HCT116 (cell line): Measurements from ENCODE around the gene GPHN. TPM values are rescaled to one million over a fixed set of nuclear protein-coding genes. Genes with fewer than 3 reads are reported as not detected.

Experiments used
- ATAC-seq: fragments of 200-7000 bp; cut with Tn5 transposase; 2 replicates; pipeline ENCODE4 v1.9.1; 2020; ENCODE audit warnings: mild to moderate bottlenecking, moderate library complexity
- BruUV-seq: library from RNA; stranded (reverse); fragments of 400-500 nt; replicated peaks from 2 replicates; lab custom pipeline; 2021; lab: Mats Ljungman, UMichigan
- CTCF ChIA-PET: fragments of 300-600 bp; sonication (Branson Sonifier 250); formaldehyde crosslinking; loops from one replicate; lab custom pipeline; 2021; ENCODE audit warnings: antibody characterized with exemption; lab: Charles Lee
- POLR2A ChIA-PET: fragments of 300-600, 350-600 bp; sonication (Branson Sonifier 250); formaldehyde crosslinking; loops from one replicate; lab custom pipeline; 2021; ENCODE audit warnings: antibody characterized with exemption; lab: Charles Lee
- RAD21 ChIA-PET, 2 experiments: fragments of 300-600 bp; sonication (Branson Sonifier 250); formaldehyde crosslinking; loops; one replicate each; lab custom pipeline; 2023; ENCODE audit warnings: low total read pairs in 2 of 2; ENCODE audit not compliant: uncharacterized antibody in 2 of 2, unreplicated experiment in 2 of 2, low non-redundant PET in 1 of 2; lab: Charles Lee
- DNase-seq: peaks from one replicate; pipeline ENCODE4 v3.0.0-alpha.2; 2010; ENCODE audit warnings: low read depth, low spot score
- H2AFZ ChIP-seq: fragments of 200-600 bp; shearing (Covaris generic), sonication (generic); 2 replicates; pipeline ENCODE4 v1.6.1; 2017; ENCODE audit warnings: low read depth, mixed run types, mixed read lengths, antibody characterized with exemption, low read length; ENCODE audit not compliant: poor library complexity, severe bottlenecking
- H3K27ac ChIP-seq: 2 replicates; pipeline ENCODE4 v1.5.1; 2012; ENCODE audit warnings: low read depth, low read length
- H3K27me3 ChIP-seq: fragments of 200-600 bp; sonication (generic); 2 replicates; pipeline ENCODE4 v1.6.1; 2016; ENCODE audit warnings: mixed run types, low read length, mixed read lengths; ENCODE audit not compliant: insufficient read depth
- H3K36me3 ChIP-seq, 2 experiments: fragments of 200-500 bp in 1 of 2; fragments of 200-600 bp in 1 of 2; sonication (Bioruptor generic) in 1 of 2; sonication (generic) in 1 of 2; 2 replicates each; pipeline versions ENCODE4 v1.5.1 to v1.6.1; 2014 to 2016; ENCODE audit warnings: low read length in 2 of 2, inconsistent platforms in 1 of 2, mixed read lengths in 1 of 2, mixed run types in 1 of 2; ENCODE audit not compliant: insufficient read depth in 2 of 2, control insufficient read depth in 1 of 2
- H3K4me1 ChIP-seq, 2 experiments: fragments of 200-600 bp in 1 of 2; sonication (generic) in 1 of 2; 2 replicates each; pipeline versions ENCODE4 v1.5.1 to v1.6.1; 2012 to 2017; ENCODE audit warnings: low read length in 2 of 2, inconsistent platforms in 1 of 2, mild to moderate bottlenecking in 1 of 2, mixed read lengths in 1 of 2, mixed run types in 1 of 2, moderate library complexity in 1 of 2; ENCODE audit not compliant: insufficient read depth in 2 of 2, control insufficient read depth in 1 of 2
- H3K4me2 ChIP-seq: fragments of 200-600 bp; sonication (generic); 2 replicates; pipeline ENCODE4 v1.6.1; 2017; ENCODE audit warnings: mixed run types, low read length, mixed read lengths
- H3K4me3 ChIP-seq, 2 experiments: fragments of 200-600 bp in 1 of 2; sonication (generic) in 1 of 2; replicated peaks in 1 of 2; 2 replicates each; pipeline ENCODE4 v1.5.1; 2011 to 2016; ENCODE audit warnings: low read length in 2 of 2, control low read depth in 1 of 2, low read depth in 1 of 2, mild to moderate bottlenecking in 1 of 2, mixed read lengths in 1 of 2, mixed run types in 1 of 2
- H3K79me2 ChIP-seq: fragments of 200-600 bp; sonication (generic); 2 replicates; pipeline ENCODE4 v1.6.1; 2017; ENCODE audit warnings: mild to moderate bottlenecking, mixed run types, low read length, moderate library complexity, mixed read lengths; ENCODE audit not compliant: insufficient read depth
- H3K9ac ChIP-seq: fragments of 200-600 bp; sonication (generic); 2 replicates; pipeline ENCODE4 v1.6.1; 2016; ENCODE audit warnings: low read length, mixed read lengths
- H3K9me2 ChIP-seq: fragments of 200-600 bp; sonication (generic), shearing (Covaris generic); 2 replicates; pipeline ENCODE4 v1.6.1; 2017; ENCODE audit warnings: mixed run types, mild to moderate bottlenecking, moderate library complexity; ENCODE audit not compliant: insufficient read depth
- H3K9me3 ChIP-seq, 2 experiments: fragments of 200-500 bp in 1 of 2; fragments of 200-600 bp in 1 of 2; sonication (Bioruptor generic) in 1 of 2; sonication (generic) in 1 of 2; 2 replicates each; pipeline ENCODE4 v1.6.1; 2014 to 2017; ENCODE audit warnings: low read length in 2 of 2, mixed read lengths in 2 of 2, inconsistent platforms in 1 of 2, low read depth in 1 of 2, mild to moderate bottlenecking in 1 of 2, mixed run types in 1 of 2, moderate library complexity in 1 of 2; ENCODE audit not compliant: control insufficient read depth in 1 of 2, insufficient read depth in 1 of 2
- H4K20me1 ChIP-seq: fragments of 200-600 bp; sonication (generic), shearing (Covaris generic); 2 replicates; pipeline ENCODE4 v1.6.1; 2017; ENCODE audit warnings: mixed run types, mild to moderate bottlenecking, moderate library complexity; ENCODE audit not compliant: insufficient read depth
- CBX3 ChIP-seq: IDR thresholded peaks from 2 replicates; pipeline ENCODE4 v1.6.1; 2012; ENCODE audit warnings: low read depth
- CEBPB ChIP-seq: IDR thresholded peaks from 2 replicates; pipeline ENCODE4 v1.6.1; 2012; ENCODE audit warnings: low read depth
- ELF1 ChIP-seq: IDR thresholded peaks from 2 replicates; pipeline ENCODE4 v1.6.1; 2012; ENCODE audit warnings: low read depth, borderline replicate concordance
- EZH2 ChIP-seq: fragments of 200-600 bp; sonication (generic); IDR thresholded peaks from 2 replicates; pipeline ENCODE4 v1.6.1; 2017; ENCODE audit warnings: antibody characterized with exemption, mixed run types
- FOSL1 ChIP-seq: IDR thresholded peaks from 2 replicates; pipeline ENCODE4 v1.6.1; 2012; ENCODE audit warnings: low read depth
- MAX ChIP-seq: IDR thresholded peaks from 2 replicates; pipeline ENCODE4 v1.6.1; 2012
- POLR2A ChIP-seq: IDR thresholded peaks from 2 replicates; pipeline ENCODE4 v1.7.0; 2011; ENCODE audit warnings: borderline replicate concordance; ENCODE audit not compliant: insufficient read depth, insufficient read length; ENCODE audit errors: extremely low read depth
- POLR2AphosphoS5 ChIP-seq: IDR thresholded peaks from 2 replicates; pipeline ENCODE4 v1.6.1; 2011; ENCODE audit warnings: mild to moderate bottlenecking, low read depth, low read length, moderate library complexity
- SIN3A ChIP-seq: IDR thresholded peaks from 2 replicates; pipeline ENCODE4 v1.6.1; 2012; ENCODE audit warnings: low read depth
- SRF ChIP-seq: IDR thresholded peaks from 2 replicates; pipeline ENCODE4 v1.6.1; 2012; ENCODE audit warnings: low read depth
- TCF7L2 ChIP-seq: IDR thresholded peaks from 2 replicates; pipeline ENCODE4 v1.7.0; 2011; ENCODE audit warnings: borderline replicate concordance, inconsistent platforms; ENCODE audit not compliant: insufficient read depth, insufficient read length; ENCODE audit errors: extremely low read depth
- YY1 ChIP-seq: IDR thresholded peaks from 2 replicates; pipeline ENCODE4 v1.6.1; 2011; ENCODE audit warnings: low read length, low read depth, moderate library complexity, mild to moderate bottlenecking; ENCODE audit not compliant: insufficient replicate concordance; ENCODE audit errors: extremely low read depth
- ZFX ChIP-seq: fragments of 450-650 bp; IDR thresholded peaks from 2 replicates; pipeline ENCODE4 v1.6.1; 2017
- intact Hi-C: fragments of 100-400 bp; cut with micrococcal nuclease; formaldehyde crosslinking; loops from 2 replicates; pipeline ENCODE4 v1.10.0; 2022
- total RNA-seq: library from RNA; stranded (reverse); gene quantifications from one replicate; pipeline ENCODE4 v1.2.1, GENCODE V29; 2021; ENCODE audit not compliant: unreplicated experiment
- TF ChIP-seq, protein P1 (sequence below), 3 experiments: fragments of 200-600 bp in 1 of 3; sonication (generic) in 1 of 3; IDR thresholded peaks in 2 of 3; conservative IDR thresholded peaks in 1 of 3; 2 replicates each; pipeline ENCODE4 v1.5.1; 2012 to 2017; ENCODE audit warnings: low read depth in 2 of 3, low read length in 2 of 3, antibody characterized with exemption in 1 of 3, borderline replicate concordance in 1 of 3, control low read depth in 1 of 3, mild to moderate bottlenecking in 1 of 3, mixed read lengths in 1 of 3, mixed run types in 1 of 3, moderate library complexity in 1 of 3; ENCODE audit not compliant: insufficient read depth in 1 of 3

GPHN gene
- total RNA-seq, 1 experiment from 2014 or later = 43.8 TPM

- H4K20me1 ChIP-seq = 0 out of 2 replicates have a peak, but pooled peaks cover 1% of the 10 kb centered on the region
- no TSS peak for BruUV-seq
- ChIA-PET RAD21 (no interaction called here), CTCF (no interaction called here), POLR2A (no interaction called here)
- DNase-seq (no peak), ATAC-seq (no peak)
- H3K79me2 ChIP-seq = peaks cover 90% of the 10 kb centered on the region
- H3K4me3 ChIP-seq = no peak overlapping the region
- no peaks in the 10 kb centered on the region for H3K9me2 ChIP-seq
- H3K9ac ChIP-seq = no peak overlapping the region
- no peak overlapping the region for H2AFZ ChIP-seq
- no peaks in the 10 kb centered on the region for H3K4me1 ChIP-seq
- H3K9me3 ChIP-seq = peaks cover 0 to 5% of the 10 kb centered on the region in 2 experiments; a peak in 1 of 4 replicates
- intact Hi-C loops = no loop called here
- H3K36me3 ChIP-seq = no peaks in the 10 kb centered on the region
- H3K27ac ChIP-seq = no peak overlapping the region
- no peak overlapping the region for H3K4me2 ChIP-seq
- no peaks in the 10 kb centered on the region for H3K27me3 ChIP-seq
- TF ChIP-seq CEBPB (no peak), YY1 (no peak), FOSL1 (no peak), CBX3 (no peak), SRF (no peak), POLR2AphosphoS5 (no peak), ELF1 (no peak), MAX (no peak), SIN3A (no peak), POLR2A (no peak), TCF7L2 (no peak), ZFX (no peak)
These were observed 64.9 kb downstream of the GPHN start for GRCh38 chr14:66572826-66573225.

DNA sequence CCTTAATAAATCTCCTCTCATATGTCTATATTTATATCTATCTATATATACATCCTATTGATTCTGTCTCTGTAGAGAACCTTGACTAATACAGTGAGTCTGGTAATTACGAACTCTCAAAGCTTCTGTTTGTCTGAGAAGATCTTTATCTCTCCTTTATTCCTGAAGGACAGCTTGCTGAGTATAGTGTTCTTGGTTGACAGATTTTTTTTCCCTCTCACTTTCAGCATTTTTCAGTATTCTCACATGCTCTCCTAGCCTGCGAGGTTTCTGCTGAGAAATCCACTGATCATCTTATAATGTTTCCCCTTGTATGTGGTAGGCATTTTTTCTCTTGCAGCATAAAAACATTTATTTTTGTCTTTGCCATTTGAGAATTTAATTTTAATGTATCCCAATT is 67.1 kb downstream of the GPHN start:
- ATAC-seq = no peak
- POLR2A ChIA-PET = no interaction called here
- Histone ChIP-seq H4K20me1 (no peaks in the 10 kb centered on the region), H3K4me3 (no peak overlapping the region), H3K27ac (no peak overlapping the region), H3K4me1 (no peaks in the 10 kb centered on the region), H3K9ac (no peak overlapping the region), H3K27me3 (no peaks in the 10 kb centered on the region), H2AFZ (no peak overlapping the region), H3K9me2 (no peaks in the 10 kb centered on the region), H3K4me2 (no peak overlapping the region), H3K9me3 (peaks cover 0 to 5% of the 10 kb centered on the region in 2 experiments; a peak in 1 of 4 replicates), H3K36me3 (no peaks in the 10 kb centered on the region), H3K79me2 (peaks cover 90% of the 10 kb centered on the region)
- RAD21 ChIA-PET = no interaction called here
- BruUV-seq = no TSS peak
- CTCF ChIA-PET = no interaction called here
- intact Hi-C loops = no loop called here
- TF ChIP-seq FOSL1 = no peak
- TF ChIP-seq EZH2 = no peak
- TF ChIP-seq, protein P1, sequence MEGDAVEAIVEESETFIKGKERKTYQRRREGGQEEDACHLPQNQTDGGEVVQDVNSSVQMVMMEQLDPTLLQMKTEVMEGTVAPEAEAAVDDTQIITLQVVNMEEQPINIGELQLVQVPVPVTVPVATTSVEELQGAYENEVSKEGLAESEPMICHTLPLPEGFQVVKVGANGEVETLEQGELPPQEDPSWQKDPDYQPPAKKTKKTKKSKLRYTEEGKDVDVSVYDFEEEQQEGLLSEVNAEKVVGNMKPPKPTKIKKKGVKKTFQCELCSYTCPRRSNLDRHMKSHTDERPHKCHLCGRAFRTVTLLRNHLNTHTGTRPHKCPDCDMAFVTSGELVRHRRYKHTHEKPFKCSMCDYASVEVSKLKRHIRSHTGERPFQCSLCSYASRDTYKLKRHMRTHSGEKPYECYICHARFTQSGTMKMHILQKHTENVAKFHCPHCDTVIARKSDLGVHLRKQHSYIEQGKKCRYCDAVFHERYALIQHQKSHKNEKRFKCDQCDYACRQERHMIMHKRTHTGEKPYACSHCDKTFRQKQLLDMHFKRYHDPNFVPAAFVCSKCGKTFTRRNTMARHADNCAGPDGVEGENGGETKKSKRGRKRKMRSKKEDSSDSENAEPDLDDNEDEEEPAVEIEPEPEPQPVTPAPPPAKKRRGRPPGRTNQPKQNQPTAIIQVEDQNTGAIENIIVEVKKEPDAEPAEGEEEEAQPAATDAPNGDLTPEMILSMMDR (IDR thresholded peaks at IDR 0.05 in 2 of 3, conservative IDR thresholded peaks at IDR 0.05 in 1 of 3; ENCODE audit: borderline replicate concordance in 1 of 3, insufficient read depth in 1 of 3, low read depth in 2 of 3, low read length in 2 of 3) = no peak
- TF ChIP-seq ZFX = no peak
- no peak for DNase-seq
